Hypothalamus (tissue), 51 donors: Measurements from ENCODE around the gene TNFRSF12A.
"Not testable (repeated sequence)": the region's sequence is repeated elsewhere in the genome, so short reads cannot be mapped to it uniquely, and the experiment has no call there.

Source experiments
- DNase-seq, 51 donors: peaks; one replicate each; lab custom pipeline; 2025; lab: John Stamatoyannopoulos, UW

Gene TNFRSF12A

DNA sequence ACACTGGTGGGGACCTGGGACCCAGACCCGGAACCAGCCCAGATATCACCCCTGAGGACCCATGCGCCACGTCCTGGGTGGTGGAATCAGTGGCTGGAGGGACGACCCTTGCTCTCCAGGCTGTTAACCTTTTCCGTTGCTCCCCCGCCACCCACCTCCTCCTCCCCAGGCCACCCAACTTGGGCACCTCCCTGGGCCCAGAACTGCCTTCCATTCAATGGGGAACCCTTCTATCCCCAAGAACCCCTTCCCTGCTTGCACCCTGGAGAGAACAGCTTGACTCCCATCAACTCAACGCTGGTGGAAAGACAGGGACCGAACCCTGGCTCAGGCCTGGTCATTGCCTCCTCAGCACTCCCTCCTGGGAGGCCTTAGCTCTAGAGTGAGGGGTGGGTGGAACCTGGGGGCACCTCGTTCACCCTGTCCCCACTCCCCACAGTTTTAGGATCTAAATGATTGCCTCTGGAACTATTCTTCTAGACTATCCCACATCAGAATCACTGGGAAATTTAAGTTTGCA is 39.6 kb downstream of the TNFRSF12A start:
- no peak for DNase-seq

DNA sequence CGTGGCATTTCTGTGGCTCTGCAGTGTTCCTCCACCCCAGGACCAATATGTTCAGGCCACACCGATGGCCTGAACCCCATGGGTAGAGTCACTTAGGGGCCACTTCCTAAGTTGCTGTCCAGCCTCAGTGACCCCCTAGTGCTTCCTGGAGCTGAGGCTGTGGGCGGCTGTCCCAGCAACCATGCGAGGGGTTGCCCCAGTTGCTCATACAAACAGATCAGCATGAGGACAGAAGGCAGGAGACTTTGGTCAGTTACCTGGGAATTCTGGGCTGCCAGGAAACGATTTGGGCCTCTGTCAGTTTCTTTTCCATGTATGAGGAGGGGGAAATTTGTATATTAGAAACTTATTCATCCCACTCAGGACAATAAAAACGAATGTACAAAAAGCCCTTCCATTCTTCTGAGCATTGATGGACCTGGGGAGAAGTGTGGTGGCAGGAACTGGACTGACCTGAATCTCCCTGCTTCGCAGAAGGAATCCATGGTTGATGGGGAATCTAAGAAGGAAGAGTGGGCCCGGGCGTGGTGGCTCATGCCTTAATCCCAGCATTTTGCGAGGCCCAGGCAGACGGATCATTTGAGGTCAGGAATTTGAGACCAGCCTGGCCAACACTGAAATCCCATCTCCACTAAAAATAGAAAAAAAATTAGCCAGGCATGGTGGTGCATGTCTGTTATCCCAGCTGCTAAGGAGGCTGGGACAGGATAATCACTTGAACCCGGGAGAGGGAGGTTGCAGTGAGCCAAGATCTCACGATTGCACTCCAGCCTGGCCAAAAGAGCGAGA is 40.4 kb downstream of the TNFRSF12A start:
- no peak for DNase-seq

DNA sequence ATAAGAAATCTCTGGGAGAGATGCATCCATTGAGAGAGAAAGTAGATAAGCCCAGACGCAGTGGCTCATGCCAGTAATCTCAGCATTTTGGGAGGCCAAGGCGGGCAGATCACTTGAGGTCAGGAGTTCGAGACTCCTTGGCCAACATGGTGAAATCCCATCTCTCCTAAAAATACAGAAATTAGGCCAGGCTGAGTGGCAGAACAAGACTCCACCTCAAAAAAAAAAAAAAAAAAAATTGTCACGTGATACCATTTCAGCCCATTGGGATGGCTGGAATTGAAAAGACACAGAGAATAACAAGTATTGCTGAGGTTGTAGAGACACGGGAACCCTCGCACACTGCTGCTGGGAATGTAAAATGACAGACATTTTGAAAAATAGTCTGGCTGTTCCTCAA is 42.4 kb downstream of the TNFRSF12A start:
- no peak for DNase-seq

DNA sequence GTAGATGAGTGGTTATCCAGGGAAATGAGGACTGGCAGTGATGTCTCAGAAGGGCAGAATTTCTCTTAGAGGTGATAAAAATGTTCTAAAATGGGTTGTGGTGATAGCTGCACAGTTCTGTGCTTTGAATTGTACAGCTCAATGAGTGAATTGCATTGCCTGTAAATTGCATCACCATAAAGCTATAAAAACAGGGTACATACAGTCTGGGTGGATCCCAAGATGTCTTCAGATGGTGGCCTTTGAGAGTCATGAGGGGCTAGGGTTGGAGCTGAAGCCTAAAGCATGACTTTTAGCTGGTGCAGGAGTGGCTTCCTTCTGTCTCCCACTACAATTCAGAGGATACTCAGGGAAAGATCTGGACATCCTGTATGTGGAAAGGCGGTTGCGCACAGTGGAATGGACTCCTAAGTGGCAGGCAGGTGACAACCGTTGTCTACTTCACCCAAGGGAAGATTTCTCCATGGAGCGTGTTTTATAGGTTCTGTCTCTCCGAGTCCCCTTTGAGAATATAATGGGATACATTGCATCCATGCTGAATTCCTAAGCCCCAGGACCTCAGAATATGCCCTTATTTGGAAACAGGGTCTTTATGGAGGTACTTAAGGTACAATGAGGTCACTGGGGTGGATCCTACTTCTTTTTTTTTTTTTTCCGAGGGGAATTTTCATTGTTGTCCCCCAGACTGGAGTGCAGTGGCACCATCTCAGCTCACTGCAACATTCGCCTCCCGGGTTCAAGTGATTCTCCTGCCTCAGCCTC is 43.6 kb downstream of the TNFRSF12A start:
- DNase-seq, result no peak

DNA sequence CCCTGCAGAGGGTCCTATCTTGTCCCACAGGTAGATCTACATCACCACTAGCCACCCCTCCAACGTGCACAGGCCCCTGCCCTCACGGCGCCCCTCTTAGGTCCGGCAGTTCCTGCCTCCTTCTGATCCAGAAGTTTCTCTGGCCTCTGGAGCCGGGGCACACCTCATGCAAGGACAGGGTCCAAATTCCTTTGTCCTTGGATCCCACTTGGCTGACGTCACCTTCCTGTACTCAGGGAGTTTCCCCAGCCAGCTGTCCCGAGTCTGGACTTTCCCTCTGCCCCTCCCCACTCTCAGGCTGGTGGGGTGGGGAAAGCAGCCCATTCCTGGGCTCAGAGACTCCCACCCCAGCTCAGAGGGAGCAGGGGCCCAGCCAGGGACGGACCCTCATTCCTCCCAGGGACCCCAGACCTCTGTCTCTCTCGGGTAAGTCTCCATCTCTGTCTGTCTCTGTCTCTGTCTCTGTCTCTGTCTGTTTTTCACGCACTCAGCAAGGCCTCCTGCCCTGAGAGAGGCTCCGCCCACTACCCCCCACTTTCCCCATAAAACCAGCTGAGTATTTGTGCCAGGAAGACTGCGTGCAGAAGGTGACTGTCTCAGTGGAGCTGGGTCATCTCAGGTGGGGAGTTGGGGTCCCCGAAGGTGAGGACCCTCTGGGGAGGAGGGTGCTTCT is 45.0 kb downstream of the TNFRSF12A start, which contains the start of gene IL32:
Gene IL32 (plus strand): TSS at position 572 of the 673 bp plus-strand sequence. CDS start 172 bp downstream, outside the sequence.
- DNase-seq, result no peak

DNA sequence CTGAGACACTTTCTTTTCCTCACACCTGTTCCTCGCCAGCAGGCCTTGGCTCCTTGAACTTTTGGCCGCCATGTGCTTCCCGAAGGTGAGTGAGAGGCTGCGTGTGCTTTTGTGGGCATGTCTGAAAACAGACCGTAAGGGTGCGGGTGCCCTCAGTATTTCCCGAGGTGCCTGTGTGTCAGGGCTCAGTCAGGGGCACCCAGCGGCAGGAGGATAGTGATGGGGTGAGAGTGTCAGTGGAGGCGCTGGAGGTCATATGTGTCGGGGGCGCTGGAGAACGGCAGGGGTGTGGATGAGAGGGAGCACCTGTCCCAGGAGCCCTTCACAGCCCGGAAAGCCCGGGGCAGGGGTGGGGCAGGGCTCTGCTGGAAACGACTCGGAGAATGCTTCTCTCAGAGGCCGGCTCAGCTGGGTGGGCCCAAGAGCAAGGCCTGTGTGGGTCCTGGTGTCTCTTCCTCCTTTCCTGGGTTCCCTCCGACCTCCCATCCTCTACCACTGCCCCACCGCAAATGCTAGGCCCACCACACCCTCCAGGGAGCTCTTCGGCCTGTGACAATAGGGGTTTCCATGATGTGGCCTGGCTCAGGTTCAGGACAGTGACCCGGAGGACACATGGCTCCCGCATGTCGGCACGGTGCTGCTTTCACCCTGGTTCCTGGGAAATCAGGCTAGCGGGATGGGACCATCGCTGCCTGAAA is 45.7 kb downstream of the TNFRSF12A start:
- DNase-seq, result no peak

DNA sequence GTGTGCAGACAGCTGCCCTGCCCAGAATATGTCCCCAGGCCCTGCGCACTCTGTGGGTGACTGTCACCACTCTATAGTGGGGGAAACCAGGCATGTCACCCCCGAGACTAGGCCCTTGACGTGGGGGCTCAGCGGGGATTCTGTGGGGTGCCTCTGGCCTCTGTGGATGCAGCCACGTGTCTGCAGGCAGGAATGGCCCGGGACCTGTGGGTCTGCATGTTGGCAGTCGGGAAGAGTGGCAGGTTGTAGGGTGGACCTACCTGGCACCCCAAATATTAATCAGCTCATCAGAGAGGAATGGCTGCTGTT is 46.2 kb downstream of the TNFRSF12A start:
- no peak for DNase-seq

DNA sequence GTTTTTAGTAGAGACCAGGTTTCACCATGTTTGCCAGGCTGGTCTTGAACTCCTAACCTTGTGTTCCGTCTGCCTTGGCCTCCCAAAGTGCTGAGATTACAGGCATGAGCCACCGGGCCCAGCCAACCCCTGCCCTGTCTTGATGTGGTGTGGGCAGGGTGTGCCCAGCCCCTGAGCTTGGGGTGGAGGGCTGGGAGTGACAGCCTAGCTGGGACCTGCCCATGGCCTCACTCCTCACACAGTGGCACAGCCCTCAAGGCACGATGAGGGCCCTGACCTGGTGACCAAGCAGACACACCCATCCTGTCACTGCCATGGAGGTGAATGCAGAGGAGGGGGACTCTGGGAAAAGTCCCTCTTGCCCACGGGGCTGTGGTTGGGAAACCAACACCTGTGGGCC is 48.3 kb downstream of the TNFRSF12A start:
- DNase-seq, result no peak

DNA sequence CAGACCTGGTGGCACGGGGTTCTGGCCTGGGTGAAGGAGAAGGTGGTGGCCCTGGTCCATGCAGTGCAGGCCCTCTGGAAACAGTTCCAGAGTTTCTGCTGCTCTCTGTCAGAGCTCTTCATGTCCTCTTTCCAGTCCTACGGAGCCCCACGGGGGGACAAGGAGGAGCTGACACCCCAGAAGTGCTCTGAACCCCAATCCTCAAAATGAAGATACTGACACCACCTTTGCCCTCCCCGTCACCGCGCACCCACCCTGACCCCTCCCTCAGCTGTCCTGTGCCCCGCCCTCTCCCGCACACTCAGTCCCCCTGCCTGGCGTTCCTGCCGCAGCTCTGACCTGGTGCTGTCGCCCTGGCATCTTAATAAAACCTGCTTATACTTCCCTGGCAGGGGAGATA is 49.0 kb downstream of the TNFRSF12A start:
- DNase-seq, result not testable (repeated sequence)

DNA sequence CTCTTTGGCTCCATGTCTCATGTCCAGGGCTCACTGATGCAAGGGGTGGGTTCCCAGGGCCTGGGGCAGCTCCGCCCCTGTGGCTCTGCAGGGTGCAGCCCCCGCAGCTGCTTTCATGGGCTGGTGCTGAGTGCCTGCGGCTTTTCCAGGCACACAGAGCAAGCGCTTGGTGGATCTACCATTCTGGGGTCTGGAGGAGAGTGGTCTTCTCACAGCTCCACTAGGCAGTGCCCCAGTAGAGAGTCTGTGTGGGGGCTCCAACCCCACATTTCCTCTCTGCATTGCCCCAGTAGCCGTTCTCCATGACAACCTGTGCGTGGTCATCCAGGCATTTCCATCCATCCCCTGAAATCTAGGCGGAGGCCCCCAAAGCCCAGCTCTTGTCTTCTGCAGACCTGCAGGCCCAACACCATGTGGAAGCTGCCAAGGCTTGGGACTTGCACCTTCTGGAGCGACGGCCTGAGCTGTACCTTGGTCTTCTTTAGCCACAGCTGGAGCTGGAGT is 50.5 kb downstream of the TNFRSF12A start:
- no peak for DNase-seq

DNA sequence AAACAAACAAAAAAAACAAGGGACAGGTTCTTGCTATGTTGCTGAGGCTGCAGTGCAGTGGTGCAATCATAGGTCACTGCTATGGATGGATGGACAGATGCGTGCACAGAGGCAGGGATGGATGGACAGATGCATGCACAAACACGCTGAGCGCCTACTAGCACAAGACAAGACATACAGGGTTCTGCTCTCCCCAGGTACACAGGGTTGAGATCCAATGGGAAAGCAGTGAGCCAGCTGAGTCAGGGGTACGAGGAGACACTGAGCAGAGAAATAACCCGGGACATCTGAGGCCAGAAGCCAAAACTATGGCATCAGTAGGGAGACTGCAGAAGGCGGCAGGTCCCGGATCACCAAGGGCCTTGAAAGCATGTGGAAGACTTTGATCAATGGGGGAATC is 51.5 kb downstream of the TNFRSF12A start:
- no peak for DNase-seq
